Right ventricle myocardium inferior (tissue), 1 donor: ENCODE results near the gene SNTB2. TPM values are rescaled to one million over a fixed set of nuclear protein-coding genes. Genes with fewer than 3 reads are reported as not detected.
"Not testable (repeated sequence)": the region's sequence is repeated elsewhere in the genome, so short reads cannot be mapped to it uniquely, and the experiment has no call there.

Experiments
- ATAC-seq: fragments of 200-7000 bp; cut with Tn5 transposase; one replicate; pipeline ENCODE4 v1.9.1; 2020; ENCODE audit warnings: mild to moderate bottlenecking, moderate library complexity
- DNase-seq: peaks from one replicate; pipeline ENCODE4 v3.0.0; 2021; ENCODE audit errors: missing footprints
- intact Hi-C: fragments of 100-400 bp; cut with DNase I; formaldehyde crosslinking; loops from one replicate; pipeline ENCODE4 v1.11.0; 2022
- total RNA-seq: library from RNA; stranded (reverse); fragmentation: NEBNext Ultra II Directional; extraction: Animal tissue kit (Norgen Biotek cat#: 25700); gene quantifications from one replicate; pipeline ENCODE4 v1.2.1, GENCODE V29; 2021
- donor health status: DM: no; HTN: yes; CAD: no; lungs with severe emphysema.

The SNTB2 gene
- total RNA-seq, 1 donor from 2014 or later = 16.5 TPM

DNA sequence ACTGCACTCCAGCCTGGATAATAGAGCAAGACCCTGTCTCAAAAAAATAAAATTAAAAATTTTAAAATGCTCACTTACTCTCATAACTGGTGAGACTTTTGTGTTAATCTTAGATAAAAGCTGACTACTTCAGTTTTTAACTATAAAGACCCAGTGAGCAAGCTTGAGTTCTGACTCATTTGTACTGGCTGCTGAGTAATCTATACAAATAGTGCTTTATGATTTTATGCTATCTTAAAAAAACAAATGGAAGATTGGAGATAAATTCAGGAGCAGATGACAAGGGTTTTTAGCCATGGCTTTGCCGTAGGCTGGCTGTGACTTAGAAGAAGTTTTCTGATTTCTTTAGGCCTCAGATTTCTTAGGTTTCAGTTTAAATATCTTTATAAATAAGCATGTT lies 30.5 kb downstream of the SNTB2 start:
- intact Hi-C loops = no loop called here
- ATAC-seq (no peak), DNase-seq (no peak)

- ATAC-seq (no peak), DNase-seq (no peak)
- intact Hi-C loops = no loop called here
Observed at GRCh38 chr16:69219279-69219678, 32.3 kb downstream of the SNTB2 start.

DNA sequence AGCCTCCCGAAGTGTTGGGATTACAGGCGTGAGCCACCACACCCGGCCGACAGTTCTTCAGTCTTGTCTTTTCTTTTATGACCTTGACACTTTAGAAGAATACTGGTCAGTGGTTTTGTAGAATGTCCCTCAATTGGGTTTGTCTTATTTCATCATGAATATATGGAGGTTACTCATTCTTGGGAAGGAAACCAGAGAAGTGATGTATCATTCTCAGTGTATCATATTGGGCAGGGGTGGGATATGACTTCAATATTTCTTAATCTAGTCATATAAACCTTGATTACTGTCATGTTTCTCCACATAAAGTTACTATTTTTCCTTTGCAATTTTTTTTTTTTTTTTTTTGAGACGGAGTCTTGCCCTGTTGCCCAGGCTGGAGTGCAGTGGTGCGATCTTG lies 36.9 kb downstream of the SNTB2 start:
- DNase-seq = no peak
- intact Hi-C loops = no loop called here
- no peak for ATAC-seq

- ATAC-seq (no peak), DNase-seq (no peak)
- intact Hi-C loops = no loop called here
Observed at GRCh38 chr16:69225121-69225520, 38.2 kb downstream of the SNTB2 start.

- intact Hi-C loops = no loop called here
- DNase-seq (no peak), ATAC-seq (no peak)
Observed at GRCh38 chr16:69233124-69233523, 46.2 kb downstream of the SNTB2 start.

DNA sequence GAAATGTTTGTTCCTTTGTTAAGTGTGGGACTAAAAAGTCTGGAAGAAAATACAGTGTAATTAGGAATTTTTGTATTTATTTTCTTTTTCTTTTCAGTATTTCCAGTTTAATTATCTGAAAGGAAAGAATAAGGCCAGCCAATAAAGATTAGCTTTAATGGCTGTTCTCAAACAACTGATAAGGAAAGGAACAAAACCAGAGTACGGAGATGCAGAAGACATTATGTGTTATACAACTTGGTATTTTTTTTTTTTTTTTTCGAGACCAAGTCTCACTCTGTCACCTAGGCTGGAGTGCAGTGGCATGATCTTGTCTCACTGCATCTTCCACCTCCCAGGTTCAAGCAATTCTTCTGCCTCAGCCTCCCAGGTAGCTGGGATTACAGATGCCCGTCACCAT lies 47.5 kb downstream of the SNTB2 start:
- intact Hi-C loops = no loop called here
- ATAC-seq (no peak), DNase-seq (no peak)

DNA sequence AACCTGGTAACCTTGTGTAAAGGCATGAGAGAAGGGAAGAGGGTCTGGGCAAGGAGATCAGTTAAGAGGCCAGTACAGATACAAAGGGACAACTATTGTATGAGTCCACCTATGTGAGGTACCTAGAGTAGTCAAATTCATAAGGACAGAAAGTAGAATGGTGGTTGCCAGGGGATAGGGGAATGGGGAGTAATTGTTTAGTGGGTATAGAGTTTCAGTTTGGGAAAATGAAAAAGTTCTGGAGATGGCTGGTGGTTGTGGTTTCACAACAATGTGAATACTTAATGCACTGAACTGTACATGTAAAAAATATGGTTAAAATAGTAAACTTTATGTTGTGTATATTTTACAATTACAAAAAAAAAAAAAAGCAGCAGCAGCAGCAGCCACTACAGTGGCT lies 49.4 kb downstream of the SNTB2 start:
- intact Hi-C loops = no loop called here
- ATAC-seq = no peak
- no peak for DNase-seq

GRCh38 chr16:69237296-69237695 lies 50.3 kb downstream of the SNTB2 start:
- no peak for DNase-seq
- no peak for ATAC-seq
- intact Hi-C loops = no loop called here

- intact Hi-C loops = no loop called here
- no peak for DNase-seq
- no peak for ATAC-seq
Observed at GRCh38 chr16:69239851-69240250, 52.9 kb downstream of the SNTB2 start.

- DNase-seq (no peak), ATAC-seq (no peak)
- intact Hi-C loops = no loop called here
Observed at GRCh38 chr16:69240331-69240730, 53.4 kb downstream of the SNTB2 start.

GRCh38 chr16:69241926-69242325 lies 55.0 kb downstream of the SNTB2 start:
- ATAC-seq (no peak), DNase-seq (no peak)
- intact Hi-C loops = no loop called here

- ATAC-seq (no peak), DNase-seq (no peak)
- intact Hi-C loops = no loop called here
Observed at GRCh38 chr16:69243479-69243878, 56.5 kb downstream of the SNTB2 start.

GRCh38 chr16:69244336-69244735 lies 57.4 kb downstream of the SNTB2 start:
- DNase-seq (no peak), ATAC-seq (no peak)
- intact Hi-C loops = no loop called here

- ATAC-seq (no peak), DNase-seq (no peak)
- intact Hi-C loops = no loop called here
Observed at GRCh38 chr16:69250081-69250480, 63.1 kb downstream of the SNTB2 start.

DNA sequence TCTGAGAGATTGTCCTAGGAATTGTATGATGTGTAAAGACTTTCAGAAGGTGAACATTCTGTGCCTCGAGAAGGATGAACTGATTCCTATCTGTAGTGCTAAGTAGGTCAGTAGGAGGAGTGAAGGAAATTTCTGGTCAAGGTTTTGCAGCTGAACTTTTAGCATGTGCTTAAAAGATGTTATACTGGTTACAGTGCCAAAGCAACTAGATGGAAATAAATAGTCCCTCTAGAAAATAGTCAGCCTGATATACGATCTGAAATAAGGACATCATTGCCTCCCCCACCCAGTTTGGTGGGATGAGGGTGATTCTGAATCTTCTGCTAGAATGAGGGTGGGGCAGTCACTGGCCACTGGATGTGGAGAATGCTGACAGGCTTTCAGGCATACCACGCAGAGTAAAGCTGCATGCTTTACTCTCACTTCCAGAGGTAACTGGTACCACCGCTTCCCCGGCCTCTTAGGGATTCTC lies 66.9 kb downstream of the SNTB2 start:
- intact Hi-C loops = no loop called here
- ATAC-seq = peak; percentile 79

GRCh38 chr16:69259428-69259764 lies 72.4 kb downstream of the SNTB2 start:
- intact Hi-C loops, DNase-seq, ATAC-seq: not testable (repeated sequence)

More for the DNA sequence above, 66.9 kb downstream of the SNTB2 start:
- DNase-seq = no peak

- DNase-seq (no peak), ATAC-seq (no peak)
- intact Hi-C loops = no loop called here
Observed at GRCh38 chr16:69260019-69260418, 73.1 kb downstream of the SNTB2 start.

DNA sequence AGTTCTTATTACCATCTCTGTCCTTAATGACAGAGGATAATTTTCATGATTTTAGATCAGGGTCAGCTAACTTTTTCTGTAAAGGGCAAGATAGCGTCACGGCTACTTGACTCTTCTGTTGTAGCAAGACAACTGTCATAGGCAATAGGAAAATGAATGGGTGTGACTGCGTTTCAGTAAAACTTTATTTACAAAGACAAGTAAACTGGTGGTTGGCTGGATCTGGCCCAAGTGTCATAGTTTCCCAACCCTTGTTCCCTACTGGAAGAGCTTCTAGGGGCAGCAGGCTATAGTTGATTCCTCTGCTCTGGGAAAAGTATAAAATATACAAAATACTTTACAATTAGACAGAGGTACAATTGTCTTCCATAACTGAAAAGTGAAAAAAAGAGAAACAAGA lies 73.5 kb downstream of the SNTB2 start:
- intact Hi-C loops = no loop called here
- ATAC-seq (no peak), DNase-seq (no peak)

DNA sequence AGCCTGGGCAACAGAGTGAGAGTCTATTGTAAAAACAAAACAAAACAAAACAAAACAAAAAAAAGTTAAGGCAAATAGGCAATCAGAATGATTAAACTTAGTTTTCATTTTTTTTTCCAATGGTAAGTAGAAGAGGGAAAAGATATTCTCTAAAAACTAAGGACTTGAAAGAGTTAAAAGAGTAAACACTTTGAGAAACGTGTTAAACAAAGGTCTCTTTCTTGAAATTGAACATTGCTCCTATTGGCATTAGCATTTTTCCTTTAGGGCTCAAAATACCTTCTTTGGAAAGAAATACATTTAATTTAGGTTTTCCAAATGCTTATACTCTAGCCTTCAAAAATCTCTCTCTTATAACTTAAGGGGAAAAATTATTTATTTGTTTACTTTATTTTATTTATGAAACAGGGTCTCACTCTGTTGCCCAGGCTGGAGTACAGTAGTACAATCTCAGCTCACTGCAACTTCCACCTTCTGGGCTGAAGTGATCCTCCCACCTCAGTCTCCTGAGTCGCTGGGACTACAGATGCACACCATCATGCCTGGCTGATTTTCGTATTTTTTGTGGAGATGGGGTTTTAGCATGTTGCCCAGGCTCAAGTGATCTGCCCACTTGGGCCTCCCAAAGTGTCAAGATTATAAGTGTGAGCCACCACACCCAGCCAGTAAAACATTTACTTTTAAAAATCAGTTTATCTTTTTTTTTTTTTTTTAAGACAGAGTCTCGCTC lies 79.5 kb downstream of the SNTB2 start:
- intact Hi-C loops = no loop called here
- no peak for ATAC-seq
- DNase-seq = no peak

DNA sequence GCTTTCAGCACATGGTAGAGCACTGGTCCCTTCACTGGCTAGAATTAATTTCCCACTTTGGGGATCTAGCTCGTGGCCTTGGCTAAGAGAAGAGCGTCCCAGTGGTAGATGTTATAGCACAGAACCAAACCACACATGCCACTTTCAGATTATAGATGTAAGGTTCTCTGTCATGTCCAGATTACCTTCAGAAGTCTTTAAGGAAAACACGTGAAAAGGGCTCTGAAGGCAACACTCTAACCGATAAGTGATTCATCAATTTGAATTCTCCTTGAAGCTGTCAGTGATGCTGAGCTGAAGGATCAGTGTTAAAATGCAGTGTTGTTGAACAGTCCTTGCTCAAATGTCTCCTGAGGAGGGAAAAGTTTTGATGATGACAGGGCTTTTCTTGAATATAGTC lies 80.7 kb downstream of the SNTB2 start:
- ATAC-seq (no peak), DNase-seq (no peak)
- intact Hi-C loops = no loop called here

DNA sequence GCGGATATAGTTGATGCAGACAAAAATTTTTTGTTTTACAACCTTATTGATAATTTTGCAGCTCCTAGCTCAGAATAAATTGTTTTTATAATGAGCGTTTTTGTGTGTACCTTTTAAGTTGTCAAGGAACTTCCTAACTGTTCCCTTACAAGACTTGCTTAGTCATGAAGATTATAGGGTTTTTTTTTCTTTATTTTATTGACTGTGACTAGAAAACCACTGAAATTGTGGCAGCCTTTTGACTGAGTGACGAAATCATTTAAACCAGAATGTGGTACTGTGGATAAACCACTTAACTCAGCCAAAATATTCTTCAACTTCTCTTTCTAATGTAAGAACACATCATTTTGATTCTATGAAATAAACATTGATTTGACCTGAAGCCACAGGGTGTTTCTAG lies 83.4 kb downstream of the SNTB2 start:
- no peak for ATAC-seq
- intact Hi-C loops = no loop called here

More for the DNA sequence above, 83.4 kb downstream of the SNTB2 start:
- DNase-seq = no peak
